Smooth muscle cell (in vitro differentiated cells): Measurements from ENCODE around the gene DLG2. TPM values are rescaled to one million over a fixed set of nuclear protein-coding genes. Genes with fewer than 3 reads are reported as not detected.

Experiments used
- DNase-seq: peaks from one replicate; lab custom pipeline; 2025; ENCODE audit not compliant: unreplicated experiment; lab: John Stamatoyannopoulos, UW
- H2AFZ ChIP-seq: fragments of 200-600 bp; sonication (generic); 2 replicates; pipeline ENCODE4 v1.6.0; 2016; ENCODE audit warnings: antibody characterized with exemption, low read depth, mild to moderate bottlenecking
- H3F3A ChIP-seq: fragments of 200-600 bp; sonication (generic); 2 replicates; pipeline ENCODE4 v1.6.0; 2017; ENCODE audit warnings: antibody characterized with exemption, low read depth
- H3K27ac ChIP-seq: fragments of 200-600 bp; sonication (generic); 2 replicates; pipeline ENCODE4 v1.5.1; 2016; ENCODE audit warnings: low read depth, mild to moderate bottlenecking
- H3K27me3 ChIP-seq: fragments of 200-600 bp; sonication (generic); 2 replicates; pipeline ENCODE4 v1.6.1; 2016; ENCODE audit warnings: low read depth, mild to moderate bottlenecking
- H3K36me3 ChIP-seq: fragments of 200-600 bp; sonication (generic); 2 replicates; pipeline ENCODE4 v1.5.1; 2016; ENCODE audit warnings: low read depth
- H3K4me1 ChIP-seq: fragments of 200-600 bp; sonication (generic); 2 replicates; pipeline ENCODE4 v1.5.1; 2016; ENCODE audit warnings: low read depth
- H3K4me2 ChIP-seq: fragments of 200-600 bp; sonication (generic); 2 replicates; pipeline ENCODE4 v1.6.0; 2016; ENCODE audit warnings: mild to moderate bottlenecking
- H3K4me3 ChIP-seq: fragments of 200-600 bp; sonication (generic); 2 replicates; pipeline ENCODE4 v1.5.1; 2016; ENCODE audit warnings: mild to moderate bottlenecking
- H3K79me2 ChIP-seq: fragments of 200-600 bp; sonication (generic); 2 replicates; pipeline ENCODE4 v1.6.0; 2016; ENCODE audit warnings: low read depth, mild to moderate bottlenecking
- H3K9ac ChIP-seq: fragments of 200-600 bp; sonication (generic); 2 replicates; pipeline ENCODE4 v1.6.0; 2016; ENCODE audit warnings: low read depth
- H3K9me3 ChIP-seq: fragments of 200-600 bp; sonication (generic); replicated peaks from 2 replicates; pipeline ENCODE4 v1.5.1; 2016; ENCODE audit warnings: low read depth
- H4K20me1 ChIP-seq: fragments of 200-600 bp; sonication (generic); 2 replicates; pipeline ENCODE4 v1.6.0; 2016; ENCODE audit warnings: low read depth
- WGBS: methylation state at CpG from one replicate; pipeline ENCODE4 v1.1.7; 2016; ENCODE audit warnings: low lambda C conversion rate; 5-methylcytosine and 5-hydroxymethylcytosine counted together
- polyA plus RNA-seq: library from polyadenylated mRNA; unstranded; fragments of >200 nt; fragmentation: Nextera tagmentation; extraction: Ambion mirVana; gene quantifications from 2 replicates; pipeline ENCODE4 v1.2.1, GENCODE V29; 2016
- total RNA-seq: library from RNA; depleted of rRNA; stranded (reverse); fragments of >200 nt; gene quantifications from 2 replicates; pipeline ENCODE4 v1.2.3, GENCODE V29; 2014
- TF ChIP-seq, protein P1 (sequence below): fragments of 200-600 bp; sonication (generic); IDR thresholded peaks from 2 replicates; pipeline ENCODE4 v1.5.1; 2017; ENCODE audit warnings: borderline replicate concordance, mild to moderate bottlenecking, antibody characterized with exemption; ENCODE audit not compliant: insufficient read depth, poor library complexity, severe bottlenecking

DLG2 gene
- total and polyA plus RNA-seq, 2 experiments from 2014 or later = 0.74 to 1.1 TPM

DNA sequence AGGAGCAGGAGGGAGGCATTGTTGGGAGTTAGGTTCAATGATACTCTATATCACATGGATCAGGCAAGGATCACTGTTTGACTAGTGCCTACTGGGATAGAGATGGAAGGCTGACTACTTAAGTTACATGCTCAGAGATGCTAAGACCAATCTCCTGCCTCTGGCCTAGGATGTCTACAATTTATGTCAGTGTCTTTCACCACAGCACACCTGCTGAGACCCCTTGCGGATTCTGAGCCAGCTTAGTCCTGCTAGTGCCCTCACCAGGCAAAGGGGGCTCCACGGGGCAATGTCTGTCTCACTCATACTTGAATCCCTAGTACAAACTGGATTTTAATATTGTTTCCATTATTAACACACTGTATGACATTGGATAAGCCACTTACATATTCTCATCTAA lies 732.5 kb downstream of the DLG2 start:
- H3K9me3 ChIP-seq = no peaks in the 10 kb centered on the region
- no peaks in the 10 kb centered on the region for H3K27me3 ChIP-seq
- TF ChIP-seq, protein P1, sequence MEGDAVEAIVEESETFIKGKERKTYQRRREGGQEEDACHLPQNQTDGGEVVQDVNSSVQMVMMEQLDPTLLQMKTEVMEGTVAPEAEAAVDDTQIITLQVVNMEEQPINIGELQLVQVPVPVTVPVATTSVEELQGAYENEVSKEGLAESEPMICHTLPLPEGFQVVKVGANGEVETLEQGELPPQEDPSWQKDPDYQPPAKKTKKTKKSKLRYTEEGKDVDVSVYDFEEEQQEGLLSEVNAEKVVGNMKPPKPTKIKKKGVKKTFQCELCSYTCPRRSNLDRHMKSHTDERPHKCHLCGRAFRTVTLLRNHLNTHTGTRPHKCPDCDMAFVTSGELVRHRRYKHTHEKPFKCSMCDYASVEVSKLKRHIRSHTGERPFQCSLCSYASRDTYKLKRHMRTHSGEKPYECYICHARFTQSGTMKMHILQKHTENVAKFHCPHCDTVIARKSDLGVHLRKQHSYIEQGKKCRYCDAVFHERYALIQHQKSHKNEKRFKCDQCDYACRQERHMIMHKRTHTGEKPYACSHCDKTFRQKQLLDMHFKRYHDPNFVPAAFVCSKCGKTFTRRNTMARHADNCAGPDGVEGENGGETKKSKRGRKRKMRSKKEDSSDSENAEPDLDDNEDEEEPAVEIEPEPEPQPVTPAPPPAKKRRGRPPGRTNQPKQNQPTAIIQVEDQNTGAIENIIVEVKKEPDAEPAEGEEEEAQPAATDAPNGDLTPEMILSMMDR = no peak
- DNase-seq = no peak
- H3K79me2 ChIP-seq = no peaks in the 10 kb centered on the region
- H3K36me3 ChIP-seq = no peaks in the 10 kb centered on the region
- H3K9ac ChIP-seq = no peak overlapping the region
- H2AFZ ChIP-seq = no peak overlapping the region
- no peaks in the 10 kb centered on the region for H3F3A ChIP-seq
- no peak overlapping the region for H3K4me2 ChIP-seq
- H3K4me1 ChIP-seq = peaks cover 8% of the 10 kb centered on the region
- no peaks in the 10 kb centered on the region for H4K20me1 ChIP-seq
- 88% methylated on average over 2 of the region's 2 CpGs for WGBS
- H3K27ac ChIP-seq = no peak overlapping the region
- H3K4me3 ChIP-seq = no peak overlapping the region

DNA sequence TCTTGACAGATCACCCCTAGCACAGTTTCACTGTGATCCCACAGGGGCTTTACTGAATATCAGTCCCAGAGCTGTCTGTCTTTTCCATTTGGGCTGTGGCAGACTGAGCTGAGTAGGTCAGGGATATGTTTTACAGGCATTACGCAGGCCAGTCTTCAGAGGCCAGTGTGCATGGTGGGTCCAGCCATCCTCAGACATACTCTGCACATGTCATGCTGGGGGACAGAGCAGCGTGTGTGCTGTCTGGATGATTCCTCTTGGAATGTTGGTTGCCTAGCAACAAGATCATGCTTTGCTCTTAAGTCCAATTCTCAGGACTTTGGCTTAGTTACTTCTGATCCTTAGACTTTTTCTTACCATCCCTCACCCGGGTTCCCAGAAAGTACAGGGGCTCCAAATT lies 736.5 kb downstream of the DLG2 start:
- Histone ChIP-seq H3F3A (no peaks in the 10 kb centered on the region), H3K9ac (no peak overlapping the region), H3K4me3 (no peak overlapping the region), H3K4me1 (peaks cover 8% of the 10 kb centered on the region), H3K79me2 (no peaks in the 10 kb centered on the region), H4K20me1 (no peaks in the 10 kb centered on the region), H3K9me3 (no peaks in the 10 kb centered on the region), H2AFZ (no peak overlapping the region), H3K36me3 (no peaks in the 10 kb centered on the region), H3K4me2 (no peak overlapping the region), H3K27me3 (no peaks in the 10 kb centered on the region), H3K27ac (no peak overlapping the region)
- TF ChIP-seq, protein P1 = no peak
- no peak for DNase-seq
- 60% methylated on average over 3 of the region's 3 CpGs for WGBS

DNA sequence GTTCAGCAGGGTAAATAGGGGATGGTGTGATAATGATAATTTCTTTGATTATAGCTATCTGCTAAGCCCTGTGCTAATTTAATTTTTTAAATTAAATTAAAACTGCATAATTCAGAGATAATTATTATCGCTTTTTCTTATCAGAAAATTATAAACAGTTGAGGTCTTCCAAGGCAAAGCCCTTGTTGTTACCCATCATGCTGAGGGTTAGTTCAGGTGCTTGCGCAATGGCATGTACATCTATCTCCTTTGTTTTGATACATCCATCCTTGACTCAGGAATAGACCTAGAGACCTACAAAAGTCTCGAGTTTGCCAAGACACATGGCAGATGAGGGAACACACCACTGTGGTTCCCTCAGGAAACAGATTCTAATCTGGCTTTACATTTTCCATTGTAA lies 737.6 kb downstream of the DLG2 start:
- 63% methylated on average over 3 of the region's 3 CpGs for WGBS
- Histone ChIP-seq H3K4me1 (peaks cover 8% of the 10 kb centered on the region), H3K79me2 (no peaks in the 10 kb centered on the region), H2AFZ (no peak overlapping the region), H3K27me3 (no peaks in the 10 kb centered on the region), H3F3A (no peaks in the 10 kb centered on the region), H3K9me3 (no peaks in the 10 kb centered on the region), H3K4me3 (no peak overlapping the region), H3K9ac (no peak overlapping the region), H3K27ac (no peak overlapping the region), H3K36me3 (no peaks in the 10 kb centered on the region), H4K20me1 (no peaks in the 10 kb centered on the region), H3K4me2 (no peak overlapping the region)
- DNase-seq = no peak
- TF ChIP-seq, protein P1 = no peak

DNA sequence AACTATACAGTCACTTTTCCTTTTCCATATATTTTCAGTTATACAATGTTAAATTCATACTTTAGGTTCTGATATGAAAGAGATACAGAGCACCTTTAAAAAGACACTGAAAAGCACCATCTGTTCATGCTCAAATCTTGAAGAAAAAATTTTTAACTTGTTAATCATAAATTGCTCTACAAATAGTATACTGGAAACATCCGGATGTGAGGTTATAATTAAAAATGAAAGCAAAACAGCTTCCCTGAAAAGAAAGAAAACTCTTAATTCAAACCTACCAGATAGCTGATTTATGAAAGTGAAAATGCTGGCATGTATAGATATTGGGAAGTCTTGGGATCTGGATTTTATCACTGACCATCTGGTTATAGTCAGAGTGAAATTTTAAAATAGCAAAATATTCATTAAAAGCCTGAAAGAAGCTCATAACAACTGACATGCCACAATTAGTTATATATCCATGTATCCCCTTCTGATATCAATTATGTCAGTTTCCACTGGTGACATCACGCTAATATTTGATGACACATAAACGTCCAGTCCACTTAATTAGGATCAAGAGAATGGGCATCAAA lies 740.0 kb downstream of the DLG2 start:
- no peak overlapping the region for H3K27ac ChIP-seq
- DNase-seq = no peak
- H3F3A ChIP-seq = no peaks in the 10 kb centered on the region
- no peaks in the 10 kb centered on the region for H4K20me1 ChIP-seq
- H3K9me3 ChIP-seq = no peaks in the 10 kb centered on the region
- no peaks in the 10 kb centered on the region for H3K36me3 ChIP-seq
- H2AFZ ChIP-seq = no peak overlapping the region
- no peak overlapping the region for H3K9ac ChIP-seq
- WGBS = 78% methylated on average over 3 of the region's 3 CpGs
- H3K27me3 ChIP-seq = no peaks in the 10 kb centered on the region
- no peaks in the 10 kb centered on the region for H3K79me2 ChIP-seq
- no peak overlapping the region for H3K4me3 ChIP-seq
- H3K4me1 ChIP-seq = peaks cover 8% of the 10 kb centered on the region
- no peak overlapping the region for H3K4me2 ChIP-seq
- TF ChIP-seq, protein P1 = no peak
